HG03565 (cell line): Measurements from ENCODE around the gene LBH.
"Not testable (repeated sequence)": the region's sequence is repeated elsewhere in the genome, so short reads cannot be mapped to it uniquely, and the experiment has no call there.

Source experiments
- ATAC-seq: cut with Tn5 transposase; IDR thresholded peaks from one replicate; pipeline ENCODE4 v1.9.1; 2021; ENCODE audit warnings: mild to moderate bottlenecking, moderate library complexity; ENCODE audit not compliant: unreplicated experiment

LBH gene

DNA sequence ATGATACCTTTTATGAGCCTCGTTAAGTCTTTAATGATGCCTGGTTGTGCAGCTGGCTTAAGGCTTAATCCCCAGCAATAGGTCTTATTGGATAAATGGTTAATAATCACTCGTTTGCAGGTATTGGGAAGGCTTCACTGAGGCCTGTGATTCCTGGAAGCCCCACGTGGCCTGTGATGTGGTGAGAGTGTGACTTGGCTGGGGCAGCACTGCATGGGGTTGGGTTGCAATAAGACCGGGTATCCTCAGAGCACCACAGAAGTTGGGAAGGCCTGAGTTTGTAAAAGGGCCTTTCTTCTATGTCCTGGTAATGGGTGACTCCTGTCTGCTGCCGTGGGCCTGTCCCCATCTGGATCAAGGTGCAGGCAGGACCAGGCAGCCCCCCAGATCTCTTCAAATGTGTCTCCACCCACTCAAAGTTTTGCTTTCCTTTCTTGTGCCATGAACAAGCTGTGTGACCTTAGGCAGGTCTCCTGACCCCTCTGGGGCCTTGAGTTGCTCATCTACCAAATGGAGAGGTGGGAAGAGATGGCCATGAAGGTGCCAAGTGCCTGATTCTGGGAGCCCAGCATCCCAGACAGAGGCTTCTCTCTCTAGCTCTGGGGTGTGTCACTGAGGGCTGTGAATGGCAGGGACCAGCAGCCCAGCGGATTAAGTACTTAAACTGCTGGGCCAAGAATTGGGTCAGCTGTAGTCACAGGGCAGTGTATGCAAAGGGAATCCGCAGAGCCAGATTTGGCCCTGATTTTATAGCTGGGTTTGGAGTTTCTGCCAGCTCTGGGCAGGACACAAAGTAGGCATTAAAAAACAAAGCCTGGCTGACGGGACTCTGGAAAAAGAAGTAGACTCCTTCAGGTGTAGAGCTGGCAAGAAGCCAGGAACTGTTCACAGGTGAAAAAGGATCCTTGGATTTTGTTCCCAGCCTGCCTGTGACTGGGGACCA lies 24.4 kb downstream of the LBH start:
- no peak for ATAC-seq

DNA sequence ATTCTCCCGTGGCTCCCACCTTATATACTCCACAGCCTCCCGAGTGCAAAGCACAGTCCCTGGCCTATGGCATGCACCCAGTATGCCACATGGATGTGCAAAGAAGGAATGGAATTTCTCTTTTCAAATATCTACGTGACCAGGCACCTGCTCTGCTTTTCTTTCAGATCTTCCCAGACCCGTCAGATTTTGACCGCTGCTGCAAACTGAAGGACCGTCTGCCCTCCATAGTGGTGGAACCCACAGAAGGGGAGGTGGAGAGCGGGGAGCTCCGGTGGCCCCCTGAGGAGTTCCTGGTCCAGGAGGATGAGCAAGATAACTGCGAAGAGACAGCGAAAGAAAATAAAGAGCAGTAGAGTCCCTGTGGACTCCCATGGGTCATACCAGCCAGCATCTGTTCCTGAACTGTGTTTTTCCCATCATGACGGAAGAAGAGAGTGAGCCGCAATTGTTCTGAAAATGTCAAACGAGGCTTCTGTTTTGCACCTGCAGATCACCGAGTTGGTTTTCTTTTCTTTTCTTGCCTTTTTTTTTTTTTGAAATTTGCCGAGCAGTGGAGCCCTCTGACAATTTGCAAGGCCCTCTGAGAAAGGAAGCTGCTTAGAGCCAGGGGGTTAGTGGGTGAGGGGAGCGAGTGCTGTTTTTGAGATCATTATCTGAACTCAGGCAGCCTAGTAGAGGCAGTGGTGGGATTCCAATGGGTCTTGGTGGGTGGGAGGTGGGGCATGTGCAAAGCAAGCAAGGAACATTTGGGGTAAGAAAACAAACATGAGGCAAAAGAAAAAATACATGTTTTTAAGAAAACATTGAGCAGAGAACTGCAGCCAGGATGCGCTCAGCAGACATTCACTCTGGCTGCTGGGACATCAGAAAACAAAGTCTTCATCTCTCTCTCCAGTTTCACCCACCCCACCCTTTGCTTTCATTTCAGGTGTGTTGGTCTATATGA lies 26.2 kb downstream of the LBH start:
- no peak for ATAC-seq

DNA sequence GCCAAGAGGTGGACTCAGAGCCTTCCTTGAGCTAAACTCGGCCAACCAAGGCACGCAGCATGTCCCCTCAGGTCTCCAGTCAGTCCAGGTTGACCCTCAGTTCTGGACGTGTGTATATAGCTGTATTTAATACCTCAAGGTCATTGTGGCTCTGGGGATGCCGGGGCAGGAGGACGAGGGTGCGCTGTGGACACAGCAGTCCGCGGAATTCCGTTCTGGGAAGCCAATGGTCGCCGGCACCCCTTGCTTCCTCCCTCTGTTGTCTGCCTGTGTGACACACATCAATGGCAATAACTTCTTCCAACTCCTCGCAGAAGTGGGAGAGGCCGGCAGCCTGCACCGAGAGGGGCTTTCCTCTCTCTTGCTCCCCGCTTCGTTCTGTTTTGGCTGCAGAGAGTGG lies 27.7 kb downstream of the LBH start:
- ATAC-seq: no peak

DNA sequence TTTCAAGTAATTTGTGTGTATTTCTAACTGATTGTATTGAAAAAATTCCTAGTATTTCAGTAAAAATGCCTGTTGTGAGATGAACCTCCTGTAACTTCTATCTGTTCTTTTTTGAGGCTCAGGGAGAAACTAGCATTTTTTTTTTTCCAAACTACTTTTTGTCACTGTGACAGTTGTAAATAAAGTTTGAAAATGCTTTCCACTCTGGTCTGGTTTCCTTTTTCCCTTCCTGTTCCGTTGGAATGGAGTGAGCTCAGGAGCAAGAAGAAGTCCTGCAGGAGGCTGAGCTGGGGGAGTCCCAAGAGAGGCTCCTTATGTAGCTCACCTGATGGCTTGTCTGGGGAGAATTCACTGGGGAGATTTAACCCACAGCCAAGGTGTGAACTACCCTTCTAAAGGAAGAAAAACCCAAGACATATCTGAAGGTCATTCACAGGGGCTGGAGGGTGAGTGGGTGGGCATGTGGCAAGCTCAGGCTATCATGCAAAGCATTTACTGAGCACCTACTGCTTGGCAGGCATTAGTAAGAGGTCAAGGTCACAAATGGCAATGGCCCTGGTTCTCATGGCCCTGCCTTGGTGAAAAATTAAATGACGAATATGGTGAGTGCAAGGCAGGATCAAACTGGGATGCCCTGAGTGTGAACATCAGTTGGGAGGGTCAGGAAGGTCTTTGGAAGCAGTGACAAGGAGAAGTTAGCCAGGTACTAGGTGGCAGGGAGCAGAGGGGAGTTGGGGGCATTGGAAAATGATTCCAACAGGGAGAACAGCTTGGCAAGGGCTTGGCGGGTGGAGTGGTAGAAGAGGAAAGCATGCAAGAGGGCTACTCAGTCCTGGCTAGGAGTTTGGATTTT lies 28.7 kb downstream of the LBH start:
- no peak for ATAC-seq

- ATAC-seq: no peak
Measured at GRCh38 chr2:30260941-30261340, 29.6 kb downstream of the LBH start.

GRCh38 chr2:30261695-30262211 lies 30.4 kb downstream of the LBH start:
- ATAC-seq: no peak

DNA sequence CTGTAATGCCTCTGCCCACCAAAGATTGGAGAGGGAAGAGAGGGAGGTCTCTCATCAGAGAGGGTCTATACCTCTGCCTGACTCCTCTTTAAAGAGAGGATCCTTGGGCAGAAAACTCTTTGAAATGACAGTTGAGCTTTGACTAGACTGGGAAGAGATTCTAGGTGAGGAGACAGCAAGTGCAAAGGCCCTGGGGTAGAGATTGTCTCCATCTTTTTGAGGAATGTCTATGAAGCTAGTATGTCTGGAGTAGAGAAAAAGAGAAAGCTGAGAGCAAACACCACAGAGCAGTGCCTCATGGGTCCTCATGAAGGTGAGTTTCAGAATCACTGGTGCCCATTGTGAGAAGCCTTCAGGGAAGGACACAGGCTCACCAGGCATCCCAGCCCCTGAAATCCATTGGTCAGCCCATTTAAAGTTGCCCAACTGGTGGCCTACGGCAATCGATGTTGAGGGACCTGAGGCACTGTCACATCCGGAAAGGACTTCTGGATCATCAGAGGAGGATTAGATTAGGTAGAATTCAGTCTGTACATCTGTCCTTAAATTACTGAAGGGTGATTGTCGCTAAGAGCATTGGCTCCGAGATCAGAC lies 31.5 kb downstream of the LBH start:
- ATAC-seq: no peak

- ATAC-seq: no peak
Measured at GRCh38 chr2:30264274-30264673, 32.9 kb downstream of the LBH start.

DNA sequence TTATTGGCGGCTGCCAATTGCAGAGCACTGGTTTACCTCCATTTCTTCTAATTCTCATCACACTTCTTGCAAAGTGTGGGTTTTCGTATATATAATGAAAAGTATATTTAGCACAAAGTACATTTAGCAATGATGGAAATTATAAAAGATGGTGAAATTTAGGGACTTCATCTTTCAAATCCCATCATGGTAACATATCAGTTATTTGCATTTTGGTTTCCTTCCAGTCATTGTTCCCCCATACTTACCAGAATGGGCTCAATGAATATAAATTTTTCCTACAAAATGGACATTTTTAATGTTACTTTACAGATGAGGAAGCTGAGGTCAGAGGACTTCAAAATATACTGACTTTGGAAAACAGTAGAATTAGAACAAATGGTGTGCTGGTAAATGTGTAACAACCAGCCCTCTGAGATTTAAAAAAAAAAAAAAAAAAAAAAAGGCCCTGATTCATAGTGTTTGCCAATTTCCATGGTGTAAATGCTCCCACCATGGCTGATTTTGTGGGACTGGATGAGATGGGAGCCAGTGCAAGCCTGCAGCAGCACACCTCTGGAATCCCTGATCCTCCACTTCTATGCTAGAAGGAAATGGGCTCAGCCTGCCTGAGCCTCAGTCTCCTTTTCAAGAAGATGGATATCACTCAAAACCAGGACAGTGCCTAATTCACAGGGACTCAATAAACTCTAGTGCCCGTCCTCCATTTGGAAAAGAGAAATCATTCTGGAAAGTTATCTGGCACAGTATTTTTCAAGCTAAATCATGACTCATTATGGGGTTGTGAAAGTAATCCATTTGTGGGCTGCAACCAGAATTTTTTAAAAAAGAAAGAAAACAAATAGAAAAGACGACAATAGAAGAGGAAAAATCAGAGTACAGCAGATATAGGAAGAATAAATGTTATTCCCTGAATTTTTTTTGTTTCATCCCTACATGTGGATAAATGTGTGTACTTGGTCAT lies 34.0 kb downstream of the LBH start:
- ATAC-seq: no peak

- ATAC-seq: no peak
Measured at GRCh38 chr2:30266051-30266621, 34.8 kb downstream of the LBH start.

GRCh38 chr2:30266705-30267104 lies 35.4 kb downstream of the LBH start:
- no peak for ATAC-seq

GRCh38 chr2:30267161-30267975 lies 36.0 kb downstream of the LBH start:
- no peak for ATAC-seq

DNA sequence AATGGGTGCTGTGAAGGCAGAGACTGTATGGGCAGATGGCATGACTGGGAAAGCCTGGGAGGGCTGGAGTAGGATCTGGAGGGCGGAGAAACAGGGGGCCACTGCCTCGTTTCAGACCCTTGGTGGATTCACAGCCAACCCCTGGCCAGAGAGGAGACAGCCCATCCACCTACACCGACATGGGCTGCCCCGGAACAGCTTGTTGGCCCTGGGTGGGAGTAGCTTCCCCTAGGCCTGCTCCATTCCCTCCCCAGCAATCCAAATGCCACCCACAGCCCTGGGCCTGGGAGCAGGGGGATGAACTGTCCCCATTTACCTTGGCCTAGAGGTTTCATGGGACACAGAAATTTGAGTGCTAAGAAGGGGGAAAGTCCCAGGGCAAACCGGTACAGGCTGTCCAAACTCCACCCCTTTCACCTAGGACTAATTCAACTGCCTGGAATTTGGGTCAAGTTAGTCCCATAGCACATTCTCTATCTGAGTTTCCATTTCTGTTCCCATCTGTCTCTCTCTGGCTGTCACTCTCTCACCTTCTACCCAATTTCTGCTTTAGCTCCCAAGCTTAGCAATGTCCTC lies 37.0 kb downstream of the LBH start:
- ATAC-seq: no peak

DNA sequence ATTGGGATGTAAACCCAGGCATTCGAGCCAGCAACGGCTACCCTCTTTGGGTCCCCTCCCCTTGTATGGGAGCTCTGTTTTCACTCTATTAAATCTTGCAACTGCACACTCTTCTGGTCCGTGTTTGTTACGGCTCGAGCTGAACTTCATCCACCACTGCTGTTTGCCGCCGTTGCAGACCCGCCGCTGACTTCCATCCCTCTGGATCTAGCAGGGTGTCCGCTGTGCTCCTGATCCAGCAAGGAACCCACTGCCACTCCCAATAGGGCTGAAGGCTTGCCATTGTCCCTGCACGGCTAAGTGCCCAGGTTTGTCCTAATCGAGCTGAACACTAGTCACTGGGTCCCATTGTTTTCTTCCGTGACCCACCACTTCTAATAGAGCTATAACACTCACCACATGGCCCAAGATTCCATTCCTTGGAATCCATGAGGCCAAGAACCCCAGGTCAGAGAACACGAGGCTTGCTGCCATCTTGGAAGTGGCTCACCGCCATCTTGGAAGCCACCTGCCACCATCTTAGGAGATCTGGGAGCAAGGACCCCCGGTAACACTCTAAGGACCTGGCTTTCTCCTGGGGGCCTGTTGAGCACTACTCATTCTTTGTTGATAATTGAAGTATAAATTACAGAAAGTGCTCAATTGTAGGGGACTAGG lies 37.9 kb downstream of the LBH start:
- not testable (repeated sequence) for ATAC-seq

GRCh38 chr2:30269771-30270145 lies 38.4 kb downstream of the LBH start:
- no peak for ATAC-seq

DNA sequence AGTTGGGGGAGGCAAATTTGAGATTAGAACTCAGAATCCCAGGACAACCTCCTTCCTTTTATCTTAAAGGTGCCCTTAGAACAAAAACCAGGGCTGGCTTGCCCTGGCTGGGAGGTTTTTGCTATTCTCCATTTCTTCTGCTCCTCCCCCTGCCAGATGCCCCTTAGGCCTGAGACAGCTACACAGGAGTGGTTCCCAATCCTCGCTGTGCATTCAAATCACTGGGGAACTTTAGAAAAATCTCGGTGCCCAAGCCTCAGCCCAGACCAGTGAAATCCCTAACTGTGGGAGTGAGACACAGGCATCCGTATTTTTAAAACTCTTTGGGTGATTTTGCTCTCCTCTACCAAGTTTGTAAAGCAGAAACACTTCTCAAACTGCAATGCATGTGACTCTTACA lies 38.8 kb downstream of the LBH start:
- no peak for ATAC-seq

GRCh38 chr2:30271301-30271700 lies 40.0 kb downstream of the LBH start:
- ATAC-seq: no peak
